Mucosa of descending colon (tissue), 3 donors: ENCODE results near the gene DUSP6. TPM values are rescaled to one million over a fixed set of nuclear protein-coding genes. Genes with fewer than 3 reads are reported as not detected.

Source experiments
- ATAC-seq: fragments of 200-7000 bp; cut with Tn5 transposase; one replicate; pipeline ENCODE4 v1.9.1; 2020; ENCODE audit warnings: mild to moderate bottlenecking, moderate library complexity
- DNase-seq, 3 donors: peaks; one replicate each; pipeline ENCODE4 v3.0.0-alpha.2; 2020
- H3K36me3 ChIP-seq: fragments of 200-600 bp; one replicate; pipeline ENCODE4 v1.8.0; 2021; ENCODE audit warnings: low read depth, mild to moderate bottlenecking
- H3K4me1 ChIP-seq: fragments of 200-600 bp; one replicate; pipeline ENCODE4 v1.8.0; 2021; ENCODE audit warnings: low read depth, mild to moderate bottlenecking
- H3K4me3 ChIP-seq: fragments of 200-600 bp; one replicate; pipeline ENCODE4 v1.8.0; 2021; ENCODE audit warnings: mild to moderate bottlenecking
- H3K9me3 ChIP-seq: fragments of 200-600 bp; one replicate; pipeline ENCODE4 v1.8.0; 2021; ENCODE audit warnings: mild to moderate bottlenecking
- intact Hi-C, 2 donors: fragments of 100-400 bp; cut with DNase I in 1 of 2; cut with micrococcal nuclease in 1 of 2; formaldehyde crosslinking; loops; one replicate each; pipeline versions ENCODE4 v1.11.0 to v1.11.1; 2022; cut with DNase I, micrococcal nuclease
- total RNA-seq, 3 donors: library from RNA; stranded (reverse); fragmentation: NEBNext Ultra II Directional in 2 of 3; extraction: Animal tissue kit (Norgen Biotek cat#: 25700) in 2 of 3; gene quantifications; one replicate each; pipeline versions ENCODE4 v1.2.1 to v1.2.4, GENCODE V29; 2021 to 2023
- TF ChIP-seq, protein P1 (sequence below): fragments of 200-600 bp; IDR thresholded peaks from one replicate; pipeline ENCODE4 v1.8.0; 2022; ENCODE audit warnings: antibody characterized with exemption, mild to moderate bottlenecking
- donor health status: DM: no; HTN: no; CAD: no; lungs with moderate emphysema.
- donor health status: DM: no; HTN: no; CAD: no.
- donor health status: DM: no; HTN: yes; CAD: no.

Gene DUSP6
- total RNA-seq, 3 donors from 2014 or later: 56.6 to 82.1 (median 65.0) TPM

DNA sequence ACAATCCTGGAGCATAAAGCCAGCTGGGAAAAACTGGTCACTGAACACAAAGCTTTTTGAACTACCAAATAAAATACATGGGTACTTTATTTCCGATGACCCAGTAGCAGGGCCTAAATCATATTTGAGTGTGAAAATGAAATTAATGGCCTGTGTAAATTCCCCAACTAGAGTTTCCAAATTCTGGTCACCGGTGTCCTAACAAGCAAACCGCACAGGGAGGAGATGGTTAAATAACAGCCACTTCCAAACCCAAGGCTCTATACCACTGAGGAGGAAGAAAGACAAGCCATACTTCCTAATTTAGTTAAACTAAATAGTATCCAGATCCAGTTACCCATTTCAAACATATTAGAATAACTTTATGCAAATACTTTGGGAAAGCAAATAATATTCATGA, 40.1 kb upstream of the DUSP6 start:
- TF ChIP-seq, protein P1, sequence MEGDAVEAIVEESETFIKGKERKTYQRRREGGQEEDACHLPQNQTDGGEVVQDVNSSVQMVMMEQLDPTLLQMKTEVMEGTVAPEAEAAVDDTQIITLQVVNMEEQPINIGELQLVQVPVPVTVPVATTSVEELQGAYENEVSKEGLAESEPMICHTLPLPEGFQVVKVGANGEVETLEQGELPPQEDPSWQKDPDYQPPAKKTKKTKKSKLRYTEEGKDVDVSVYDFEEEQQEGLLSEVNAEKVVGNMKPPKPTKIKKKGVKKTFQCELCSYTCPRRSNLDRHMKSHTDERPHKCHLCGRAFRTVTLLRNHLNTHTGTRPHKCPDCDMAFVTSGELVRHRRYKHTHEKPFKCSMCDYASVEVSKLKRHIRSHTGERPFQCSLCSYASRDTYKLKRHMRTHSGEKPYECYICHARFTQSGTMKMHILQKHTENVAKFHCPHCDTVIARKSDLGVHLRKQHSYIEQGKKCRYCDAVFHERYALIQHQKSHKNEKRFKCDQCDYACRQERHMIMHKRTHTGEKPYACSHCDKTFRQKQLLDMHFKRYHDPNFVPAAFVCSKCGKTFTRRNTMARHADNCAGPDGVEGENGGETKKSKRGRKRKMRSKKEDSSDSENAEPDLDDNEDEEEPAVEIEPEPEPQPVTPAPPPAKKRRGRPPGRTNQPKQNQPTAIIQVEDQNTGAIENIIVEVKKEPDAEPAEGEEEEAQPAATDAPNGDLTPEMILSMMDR: no peak
- H3K4me1 ChIP-seq: peaks cover 12% of the 10 kb centered on the region
- no peak overlapping the region for H3K4me3 ChIP-seq
- DNase-seq (no peak), ATAC-seq (no peak)
- H3K36me3 ChIP-seq: no peaks in the 10 kb centered on the region
- intact Hi-C loops: no loop called here
- H3K9me3 ChIP-seq: no peaks in the 10 kb centered on the region

DNA sequence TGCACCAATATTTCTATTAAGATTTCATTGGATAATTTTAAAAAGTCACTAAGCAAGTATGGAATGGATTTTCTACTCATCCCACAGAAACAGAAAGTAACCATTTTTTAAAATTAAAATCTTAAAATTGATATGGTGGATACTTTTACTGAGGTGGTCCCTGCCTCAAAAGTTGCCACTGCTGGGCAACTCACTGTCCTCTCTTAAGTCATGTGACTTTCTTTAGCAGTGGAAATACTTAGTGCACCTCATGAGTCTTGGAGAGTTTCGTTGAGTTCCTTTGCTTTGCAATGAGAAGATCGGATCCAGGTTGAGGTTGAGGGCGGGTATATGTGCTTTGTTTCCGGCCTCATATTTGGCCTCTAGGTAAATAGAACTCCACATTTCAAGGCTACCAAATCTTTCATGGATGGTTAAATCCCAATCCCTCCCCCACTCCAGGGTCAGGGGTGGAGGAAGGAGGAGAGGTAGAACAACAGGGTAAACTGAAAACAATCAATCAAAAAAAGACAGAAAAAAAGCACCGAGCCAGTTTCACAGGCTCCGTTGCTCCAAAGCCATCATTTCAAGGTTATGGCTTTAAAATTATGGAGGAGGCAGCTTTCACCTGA, 39.5 kb upstream of the DUSP6 start:
- H3K4me3 ChIP-seq: no peak overlapping the region

DNA sequence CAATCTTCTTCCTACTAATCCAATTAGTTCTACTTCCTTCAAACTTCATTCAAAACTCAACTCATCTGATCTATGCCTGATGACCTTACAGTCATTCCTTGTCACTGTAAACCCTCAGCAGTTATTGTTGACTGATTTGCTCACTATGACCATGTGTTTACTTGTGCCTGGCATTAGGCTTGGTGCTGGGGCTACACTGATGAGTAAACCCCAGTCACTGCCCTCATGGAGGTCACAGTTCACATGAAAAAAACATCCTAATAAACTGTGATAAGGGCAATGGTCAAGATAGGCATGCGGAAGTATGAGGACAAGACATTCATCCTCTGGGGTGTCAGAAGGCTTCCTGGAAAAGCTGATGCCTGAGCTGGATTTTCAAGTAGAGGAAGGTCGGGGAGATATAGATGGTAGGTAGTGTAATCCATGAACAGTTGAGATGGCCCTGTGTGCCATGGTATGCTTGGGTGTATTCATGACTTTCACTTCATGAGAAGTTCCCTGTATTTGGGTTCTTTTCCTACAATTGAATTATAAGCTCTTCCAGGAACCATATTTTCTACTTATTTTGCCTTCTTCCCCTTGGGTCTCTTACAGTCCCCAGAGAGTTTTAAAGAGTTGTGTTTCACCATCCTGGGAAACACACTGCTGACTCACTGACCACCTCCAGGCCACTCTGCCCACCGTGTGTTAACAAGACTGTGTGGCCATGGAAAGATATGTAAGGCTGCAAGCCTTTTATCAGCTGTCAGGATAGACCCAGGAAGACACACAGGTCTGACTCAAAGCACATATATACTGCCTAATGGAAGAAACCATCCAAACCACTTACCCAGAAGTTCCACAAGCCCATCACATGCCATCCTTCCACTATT, 38.7 kb upstream of the DUSP6 start:
- H3K9me3 ChIP-seq: no peaks in the 10 kb centered on the region
- peak; percentile 73 for ATAC-seq
- H3K4me1 ChIP-seq: peaks cover 12% of the 10 kb centered on the region
- no peak for DNase-seq
- TF ChIP-seq, protein P1: no peak
- intact Hi-C loops: no loop called here
- H3K4me3 ChIP-seq: no peak overlapping the region
- H3K36me3 ChIP-seq: no peaks in the 10 kb centered on the region

More for the DNA sequence above, 39.5 kb upstream of the DUSP6 start:
- H3K9me3 ChIP-seq: no peaks in the 10 kb centered on the region
- DNase-seq: no peak
- no peak for ATAC-seq
- H3K36me3 ChIP-seq: no peaks in the 10 kb centered on the region
- intact Hi-C loops: no loop called here
- peaks cover 12% of the 10 kb centered on the region for H3K4me1 ChIP-seq
- TF ChIP-seq, protein P1: no peak

DNA sequence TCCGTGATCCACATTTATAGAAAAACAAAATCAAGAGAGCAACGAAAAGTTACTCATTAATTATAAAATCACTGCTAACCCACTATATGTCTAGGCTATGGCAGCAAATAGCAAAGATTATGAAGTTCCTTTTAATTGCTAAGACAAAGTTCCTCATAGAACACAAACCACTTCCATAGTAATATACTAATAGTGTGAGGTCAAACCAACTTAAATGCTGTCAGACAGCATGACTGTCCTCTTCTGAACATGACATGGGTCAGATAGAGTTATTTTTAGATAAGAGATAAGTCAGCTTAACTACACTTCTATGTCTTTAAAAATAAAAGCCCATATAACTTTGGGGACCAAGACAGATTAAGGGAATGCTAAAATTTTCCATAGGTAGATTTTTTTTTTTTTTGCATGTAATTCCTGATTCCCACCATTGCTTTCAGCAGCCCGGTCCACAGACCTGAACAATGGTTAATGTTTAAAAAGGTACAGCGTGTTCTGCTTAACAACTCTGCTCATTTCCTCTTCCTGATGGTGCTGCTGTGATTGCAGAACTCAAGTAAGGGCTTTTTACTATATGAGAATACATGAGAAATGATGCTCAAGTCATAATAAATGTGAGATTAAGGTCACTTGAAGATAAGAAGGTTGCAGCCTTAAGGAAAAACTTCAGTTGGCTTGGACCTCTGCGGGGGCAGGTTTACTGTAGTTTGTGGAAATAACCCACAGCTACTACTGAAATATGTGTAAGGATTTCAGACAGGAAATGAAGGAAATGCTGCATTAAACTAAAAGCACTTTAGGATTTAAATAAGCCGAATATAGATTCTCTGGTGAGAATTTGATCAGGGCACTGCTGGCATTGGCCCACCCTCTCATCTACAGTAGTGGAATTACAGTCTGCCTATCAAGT, 37.7 kb upstream of the DUSP6 start:
- intact Hi-C loops: no loop called here
- Histone ChIP-seq H3K4me3 (no peak overlapping the region), H3K9me3 (no peaks in the 10 kb centered on the region), H3K36me3 (no peaks in the 10 kb centered on the region), H3K4me1 (peaks cover 17% of the 10 kb centered on the region)
- DNase-seq (peak in 1 of 3 donors; percentile 51), ATAC-seq (peak; percentile 84)
- TF ChIP-seq, protein P1: no peak

DNA sequence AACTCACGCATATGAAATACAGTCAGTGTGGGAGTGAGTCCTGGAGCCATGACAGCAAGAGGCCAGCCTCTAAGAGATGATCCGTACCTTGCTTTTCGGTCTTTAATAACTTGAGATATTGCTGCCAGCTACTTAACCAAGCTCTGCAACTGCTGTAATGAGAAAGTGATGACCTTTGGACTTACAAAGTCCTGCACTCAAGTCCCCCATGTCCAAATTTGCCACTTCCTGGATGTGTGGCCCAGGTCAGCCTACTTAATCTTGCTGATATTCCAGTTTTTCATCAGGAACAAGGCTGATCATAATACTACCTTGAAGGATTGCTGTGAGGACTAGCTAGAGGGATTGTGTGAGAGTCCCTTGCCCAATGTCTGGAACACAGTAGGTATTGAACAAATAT, 33.8 kb upstream of the DUSP6 start:
- no peaks in the 10 kb centered on the region for H3K36me3 ChIP-seq
- TF ChIP-seq, protein P1: no peak
- DNase-seq (no peak), ATAC-seq (peak; percentile 1)
- intact Hi-C loops: no loop called here
- H3K4me3 ChIP-seq: no peak overlapping the region
- peaks cover 44% of the 10 kb centered on the region for H3K4me1 ChIP-seq
- H3K9me3 ChIP-seq: no peaks in the 10 kb centered on the region
